Right ventricle myocardium inferior (tissue), 1 donor: ENCODE data around the gene TSFM. TPM values are rescaled to one million over a fixed set of nuclear protein-coding genes. Genes with fewer than 3 reads are reported as not detected.

ENCODE experiments used
- ATAC-seq: fragments of 200-7000 bp; cut with Tn5 transposase; one replicate; pipeline ENCODE4 v1.9.1; 2020; ENCODE audit warnings: mild to moderate bottlenecking, moderate library complexity
- DNase-seq: peaks from one replicate; pipeline ENCODE4 v3.0.0; 2021; ENCODE audit errors: missing footprints
- intact Hi-C: fragments of 100-400 bp; cut with DNase I; formaldehyde crosslinking; loops from one replicate; pipeline ENCODE4 v1.11.0; 2022
- total RNA-seq: library from RNA; stranded (reverse); fragmentation: NEBNext Ultra II Directional; extraction: Animal tissue kit (Norgen Biotek cat#: 25700); gene quantifications from one replicate; pipeline ENCODE4 v1.2.1, GENCODE V29; 2021
- donor health status: DM: no; HTN: yes; CAD: no; lungs with severe emphysema.

Gene TSFM
- total RNA-seq, 1 donor from 2014 or later = 48.2 TPM

DNA sequence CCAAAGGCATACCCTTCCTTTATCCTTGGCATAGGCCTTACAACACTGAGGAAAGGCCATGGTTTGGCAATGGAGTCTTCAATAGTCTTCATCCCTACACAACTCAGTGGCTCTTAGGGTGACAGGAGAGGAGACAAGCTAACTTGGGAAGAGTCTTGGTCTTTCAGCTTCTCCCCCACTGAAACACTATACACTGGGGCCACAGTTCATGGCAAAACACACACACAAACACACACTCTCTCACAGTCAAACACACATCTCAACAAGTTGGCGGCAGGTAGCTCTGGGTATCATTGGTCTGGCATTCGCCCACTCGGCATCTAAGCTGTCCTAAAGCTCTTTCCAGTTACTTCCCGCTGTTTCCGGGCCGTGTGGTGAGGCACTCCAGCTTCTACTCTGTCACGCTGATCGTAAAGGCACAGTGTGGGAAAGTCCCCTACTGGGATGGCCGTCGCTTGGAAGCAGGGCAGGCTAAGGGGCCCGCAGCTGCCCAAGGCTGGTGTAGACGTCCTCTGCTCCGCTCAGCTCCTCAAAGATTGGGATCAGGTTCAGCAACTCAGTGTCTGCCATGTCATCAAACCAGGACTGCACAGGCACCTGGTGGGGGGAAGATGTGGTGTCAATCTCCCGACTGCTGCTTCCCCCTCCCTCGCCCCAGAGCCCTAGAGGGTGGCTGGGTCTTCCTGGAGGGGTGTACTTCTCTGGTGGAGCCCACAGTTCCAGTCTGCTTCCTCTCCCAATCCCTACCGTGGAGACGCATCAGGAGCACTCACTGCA lies 40.7 kb downstream of the TSFM start:
- DNase-seq (no peak), ATAC-seq (no peak)
- intact Hi-C loops = no loop called here

DNA sequence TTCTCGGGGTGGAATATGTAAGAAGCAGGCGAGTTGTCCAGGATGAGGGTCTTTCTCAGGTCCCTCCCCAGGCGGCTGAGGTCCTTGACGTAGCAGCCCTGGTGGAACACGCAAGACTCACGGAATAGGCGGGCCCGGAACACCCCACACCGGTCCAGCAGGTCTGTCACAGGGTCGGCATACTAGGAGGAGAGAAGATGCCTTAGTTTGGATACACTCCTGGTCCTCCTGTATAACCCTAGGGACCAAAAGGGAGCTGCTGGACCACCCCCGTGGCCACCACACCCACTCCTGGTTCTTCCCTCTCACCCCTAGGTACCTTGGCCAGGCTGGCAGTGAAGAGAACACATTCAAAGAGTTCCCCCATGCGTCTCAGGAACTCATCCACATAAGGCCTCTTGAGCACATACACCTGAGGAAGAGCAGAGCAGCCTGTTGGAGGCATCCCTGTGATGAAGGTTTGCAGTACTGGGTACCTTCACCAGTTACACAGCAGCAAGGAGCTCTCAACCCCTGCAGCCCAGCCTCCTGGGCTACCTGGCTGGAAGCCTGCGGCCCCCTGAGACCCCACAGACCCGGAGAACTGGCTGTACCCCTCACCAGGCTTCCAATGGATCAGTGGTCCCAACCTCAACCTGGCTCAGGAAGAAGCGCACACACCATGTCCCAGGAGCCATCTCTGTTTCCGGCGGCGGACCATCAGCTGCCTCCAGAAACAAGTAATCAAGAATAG lies 41.5 kb downstream of the TSFM start:
- intact Hi-C loops = no loop called here
- no peak for DNase-seq
- ATAC-seq = no peak

DNA sequence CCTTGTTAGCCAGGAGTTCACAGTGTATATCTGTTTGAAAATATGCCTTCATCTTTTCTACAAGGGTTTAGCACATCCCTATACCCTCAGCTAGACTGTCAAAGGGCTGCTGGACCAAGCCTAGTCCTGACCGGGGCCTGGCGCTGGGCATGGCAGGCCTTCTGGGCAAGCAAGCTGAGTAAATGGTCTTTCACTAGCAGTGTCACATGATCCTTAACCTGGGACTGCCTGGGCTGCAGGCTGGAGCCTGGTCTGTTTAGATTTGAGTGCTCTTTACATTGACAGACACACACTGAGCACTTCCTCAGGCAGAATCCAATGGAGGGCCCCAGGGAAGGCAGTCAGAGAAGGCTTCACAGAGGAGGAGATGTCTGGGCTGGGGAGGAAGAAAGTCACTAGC lies 42.9 kb downstream of the TSFM start:
- intact Hi-C loops = no loop called here
- DNase-seq = no peak
- ATAC-seq = no peak

DNA sequence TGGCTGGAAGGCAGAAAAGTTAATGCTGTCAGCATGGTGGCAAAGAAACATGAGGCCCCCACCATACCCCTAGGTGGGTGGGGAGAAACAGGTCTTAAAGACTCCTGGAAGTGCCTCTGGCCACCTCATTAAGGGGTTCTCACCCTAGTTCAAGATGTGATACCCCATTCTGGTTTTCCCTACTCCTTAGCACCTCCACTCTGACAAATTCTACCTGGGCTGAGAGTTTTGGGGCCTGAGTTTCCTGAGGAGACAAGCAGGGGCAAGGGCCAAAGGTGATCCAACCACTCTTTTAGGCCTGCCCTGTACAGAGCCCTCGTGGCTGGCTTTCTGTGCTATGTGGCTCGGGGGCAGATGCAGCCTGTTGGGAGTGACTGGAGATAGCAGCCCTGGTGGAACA lies 43.8 kb downstream of the TSFM start:
- DNase-seq (no peak), ATAC-seq (no peak)
- intact Hi-C loops = no loop called here

- intact Hi-C loops = no loop called here
- no peak for DNase-seq
- no peak for ATAC-seq
Measured at GRCh38 chr12:57826966-57827365, 44.4 kb downstream of the TSFM start.

DNA sequence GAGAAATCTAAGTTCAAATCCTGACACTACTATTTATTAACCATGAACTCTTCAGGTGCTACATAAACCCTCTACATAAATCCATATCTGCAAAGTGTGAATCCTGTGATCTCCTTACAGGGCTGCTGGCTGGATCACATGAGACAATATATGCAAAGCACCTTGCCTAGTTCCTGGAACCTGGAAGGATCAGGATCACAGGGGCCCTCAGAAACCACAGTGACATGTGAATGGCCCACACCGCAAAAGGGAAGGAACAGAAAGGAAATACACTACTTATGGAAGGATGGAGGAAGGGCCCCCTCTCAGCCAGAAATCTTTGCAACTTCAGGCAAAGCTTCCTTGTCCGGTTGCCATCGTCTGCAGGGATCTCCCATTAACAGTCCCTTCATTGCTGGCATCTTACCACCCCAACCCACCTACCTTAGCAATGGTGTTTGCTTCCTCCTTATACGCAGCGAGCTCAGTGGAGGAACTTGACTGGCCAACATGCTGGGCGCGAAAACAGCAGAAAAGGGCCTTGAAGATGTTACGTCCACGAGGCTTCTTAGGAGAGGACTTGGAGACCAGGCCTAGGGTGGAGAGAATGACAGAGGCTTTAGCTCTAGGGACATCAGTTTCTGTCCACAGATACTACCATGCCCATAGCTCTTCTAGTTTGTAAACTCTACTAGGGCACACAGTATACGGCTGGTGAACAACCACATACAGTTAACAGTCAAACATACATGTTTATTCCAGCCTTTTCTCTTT lies 46.6 kb downstream of the TSFM start:
- intact Hi-C loops = no loop called here
- DNase-seq = no peak
- ATAC-seq = no peak

DNA sequence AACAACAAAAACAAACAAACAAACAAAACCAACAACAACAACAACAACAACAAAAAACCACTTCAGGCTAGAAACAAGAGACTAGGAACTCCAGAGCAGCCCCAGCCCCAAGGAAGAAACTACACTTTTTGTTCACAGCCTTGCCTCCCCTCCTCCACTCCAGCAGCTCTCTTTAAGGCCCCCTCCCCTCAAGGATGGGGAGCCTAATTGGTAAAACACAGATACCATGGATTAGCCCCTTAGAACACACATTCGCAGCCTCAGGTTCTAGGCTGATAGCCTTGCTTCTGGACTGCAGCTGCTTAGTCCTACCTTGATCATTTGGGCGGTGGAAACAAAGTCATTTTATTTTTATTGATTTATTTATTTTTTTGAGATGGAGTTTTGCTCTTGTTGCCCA lies 47.8 kb downstream of the TSFM start:
- intact Hi-C loops = no loop called here
- no peak for DNase-seq
- no peak for ATAC-seq

DNA sequence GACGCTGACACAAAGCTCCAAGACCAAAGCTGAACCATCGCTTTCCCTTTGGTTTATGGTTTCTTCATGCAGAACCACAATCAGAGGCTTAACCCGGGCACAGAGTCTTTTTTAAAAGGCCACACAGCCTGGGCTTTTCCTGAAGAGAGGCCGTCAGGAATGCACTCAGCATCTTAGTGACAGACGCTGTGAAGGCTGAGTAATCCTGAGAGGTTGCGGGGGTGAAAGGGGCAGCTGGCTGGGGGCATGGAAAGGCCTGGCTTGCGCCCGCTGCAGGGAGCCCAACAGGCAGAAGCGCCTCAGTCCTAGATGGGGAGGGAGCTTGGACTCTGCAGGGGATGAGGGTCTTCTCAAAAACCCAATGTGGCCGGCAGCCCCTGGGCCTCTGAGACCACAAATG lies 50.4 kb downstream of the TSFM start:
- no peak for ATAC-seq
- no peak for DNase-seq
- intact Hi-C loops = no loop called here

GRCh38 chr12:57833672-57834071 lies 51.1 kb downstream of the TSFM start:
- DNase-seq = no peak

GRCh38 chr12:57834086-57834876 lies 51.7 kb downstream of the TSFM start:
- intact Hi-C loops = no loop called here
- ATAC-seq = no peak
- no peak for DNase-seq

More at GRCh38 chr12:57833672-57834071, 51.1 kb downstream of the TSFM start:
- intact Hi-C loops = no loop called here
- ATAC-seq = no peak

DNA sequence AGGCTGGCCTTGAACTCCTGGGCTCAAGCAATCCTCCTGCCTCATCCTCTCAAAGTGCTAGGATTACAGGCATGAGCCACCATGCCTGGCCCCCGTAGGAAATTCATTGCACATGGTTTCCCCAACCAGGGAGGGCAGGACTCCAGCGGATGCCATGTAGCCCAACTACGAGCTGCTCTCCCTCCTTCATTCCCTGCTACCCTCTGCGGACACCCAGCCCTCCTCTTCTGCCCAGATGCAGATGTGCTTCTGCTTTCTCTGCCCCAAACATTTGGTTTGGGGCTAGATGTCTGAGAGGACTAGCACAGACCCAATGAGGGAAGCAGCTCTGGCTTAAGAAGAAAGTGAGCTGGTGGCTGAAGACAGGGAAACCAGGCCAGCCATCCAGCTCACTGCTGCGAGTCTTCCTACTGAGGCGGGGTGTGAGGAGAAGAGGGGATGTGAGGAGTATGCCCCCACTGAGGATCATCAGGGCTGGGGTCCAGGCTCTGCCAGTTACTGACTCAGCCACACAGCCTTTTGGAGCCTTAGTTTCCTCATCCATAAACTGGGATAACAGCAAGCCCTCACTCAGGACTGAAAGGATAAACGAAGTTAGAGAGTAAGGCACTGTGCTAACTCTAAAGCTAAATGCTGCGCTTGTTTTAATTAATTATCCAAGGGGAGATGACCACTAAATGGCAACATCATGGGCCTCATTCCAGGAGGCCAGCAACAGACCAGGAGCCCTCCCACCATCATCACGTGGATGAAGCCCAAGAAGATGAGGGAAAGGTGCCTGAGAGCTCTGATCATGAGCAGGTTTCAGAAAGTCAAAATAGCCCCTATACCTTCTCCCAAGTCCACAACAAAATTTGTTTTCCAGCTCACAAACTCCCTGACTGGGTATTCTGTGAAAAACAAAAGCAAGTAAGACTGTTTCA lies 53.0 kb downstream of the TSFM start:
- intact Hi-C loops = loop anchor here (2.0 kb wide), 1 partner anchor 61 kb away; no protein-coding TSS in a partner anchor
- no peak for ATAC-seq
- no peak for DNase-seq

GRCh38 chr12:57836442-57837375 lies 54.1 kb downstream of the TSFM start:
- ATAC-seq (peak; percentile 58), DNase-seq (peak; percentile 78)
- intact Hi-C loops = loop anchor here (2.0 kb wide), 1 partner anchor 60 kb away; no protein-coding TSS in a partner anchor

GRCh38 chr12:57837864-57838562 lies 55.4 kb downstream of the TSFM start:
- intact Hi-C loops = loop anchor here (2.0 kb wide), 1 partner anchor 59 kb away; no protein-coding TSS in a partner anchor
- no peak for DNase-seq
- peak; percentile 63 for ATAC-seq

DNA sequence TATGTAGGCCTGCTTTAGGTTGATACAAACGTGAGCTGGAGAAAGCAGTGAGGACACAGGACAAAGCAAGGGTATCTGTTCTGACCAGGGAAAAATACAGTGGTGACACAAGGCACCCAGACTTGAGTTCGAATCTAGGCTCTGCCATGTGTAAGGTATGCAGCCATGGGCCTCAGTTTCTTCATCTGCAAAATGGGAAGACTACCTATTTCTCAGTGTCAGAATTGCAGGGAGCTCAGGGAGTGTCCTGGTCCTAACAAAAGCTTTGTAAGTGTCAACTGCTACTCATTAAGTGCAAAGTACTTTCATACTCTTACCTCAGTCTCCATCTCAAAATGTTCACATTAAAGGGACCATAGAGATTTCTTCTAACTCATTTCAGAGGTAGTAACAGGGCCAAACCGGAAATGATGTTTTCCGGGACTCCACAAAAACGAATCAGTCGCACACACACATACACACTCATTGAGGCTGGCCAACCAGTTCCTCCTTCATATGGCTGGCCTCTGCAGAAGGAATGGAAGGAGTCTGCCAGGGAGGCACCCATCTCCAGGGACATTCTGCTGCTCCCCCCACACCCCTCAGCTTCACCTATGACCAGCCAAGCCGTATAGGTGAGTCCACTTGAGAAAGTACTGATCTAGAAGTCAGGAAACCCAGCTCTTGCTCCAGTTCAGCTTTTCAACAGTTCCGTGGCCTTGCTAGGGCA lies 56.2 kb downstream of the TSFM start:
- DNase-seq (no peak), ATAC-seq (no peak)
- intact Hi-C loops = no loop called here

GRCh38 chr12:57839996-57840395 lies 57.4 kb downstream of the TSFM start:
- intact Hi-C loops = no loop called here

GRCh38 chr12:57840726-57841125 lies 58.1 kb downstream of the TSFM start:
- intact Hi-C loops = no loop called here
- no peak for DNase-seq
- no peak for ATAC-seq

More at GRCh38 chr12:57839996-57840395, 57.4 kb downstream of the TSFM start:
- ATAC-seq (no peak), DNase-seq (no peak)
